Left cardiac atrium (tissue), 4 donors: ENCODE measurements around the gene CYP1A1. TPM values are rescaled to one million over a fixed set of nuclear protein-coding genes. Genes with fewer than 3 reads are reported as not detected.

ENCODE experiments used
- ATAC-seq, 2 donors: fragments of 200-7000 bp; cut with Tn5 transposase; one replicate each; pipeline ENCODE4 v1.9.1; 2020; ENCODE audit warnings: mild to moderate bottlenecking in 2 of 2, moderate library complexity in 2 of 2
- DNase-seq: peaks from one replicate; pipeline ENCODE4 v3.0.0-alpha.2; 2020
- intact Hi-C, 2 donors: fragments of 100-400 bp; cut with DNase I; formaldehyde crosslinking; loops; one replicate each; pipeline versions ENCODE4 v1.14.1 to v1.15.1; 2022 to 2023
- total RNA-seq, 2 donors: library from RNA; stranded (reverse); fragmentation: NEBNext Ultra II Directional; extraction: Animal tissue kit (Norgen Biotek cat#: 25700); gene quantifications; one replicate each; pipeline ENCODE4 v1.2.1, GENCODE V29; 2021
- donor health status: DM: no; HTN: yes; CAD: no.
- donor health status: DM: no; HTN: yes; CAD: no; lungs with severe emphysema.
- donor health status: DM: yes; HTN: yes; CAD: no.
- donor health status: Dilated cardiomyopathy.

CYP1A1 gene
- total RNA-seq, 2 donors from 2014 or later: 0.16 to 0.32 TPM

- ATAC-seq: no peak
- intact Hi-C loops: no loop called here
- DNase-seq: no peak
Observed at GRCh38 chr15:74709892-74710291, 15.4 kb downstream of the CYP1A1 start.

- no peak for DNase-seq
- intact Hi-C loops: no loop called here
- ATAC-seq: no peak
Observed at GRCh38 chr15:74709011-74709410, 16.3 kb downstream of the CYP1A1 start.

GRCh38 chr15:74696808-74697207 is 28.5 kb downstream of the CYP1A1 start:
- ATAC-seq (no peak), DNase-seq (no peak)
- intact Hi-C loops: no loop called here

- DNase-seq: no peak
- intact Hi-C loops: no loop called here
- ATAC-seq: no peak
Observed at GRCh38 chr15:74696398-74696729, 29.0 kb downstream of the CYP1A1 start.

GRCh38 chr15:74695597-74696397 is 29.5 kb downstream of the CYP1A1 start, which contains the start of gene EDC3:
EDC3 (minus strand) TSS chr15:74696024; CDS start chr15:74675124, 20,900 bp downstream.
- intact Hi-C loops: no loop called here
- peak; percentile 94 for DNase-seq
- peak; percentile 99 for ATAC-seq

- ATAC-seq (no peak), DNase-seq (no peak)
- intact Hi-C loops: no loop called here
Observed at GRCh38 chr15:74692327-74692726, 33.0 kb downstream of the CYP1A1 start.

- ATAC-seq (no peak), DNase-seq (no peak)
- intact Hi-C loops: no loop called here
Observed at GRCh38 chr15:74683758-74684157, 41.6 kb downstream of the CYP1A1 start.

GRCh38 chr15:74682954-74683353 is 42.4 kb downstream of the CYP1A1 start:
- ATAC-seq (no peak), DNase-seq (no peak)
- intact Hi-C loops: no loop called here

- ATAC-seq: no peak
- no peak for DNase-seq
- intact Hi-C loops: no loop called here
Observed at GRCh38 chr15:74680456-74680855, 44.9 kb downstream of the CYP1A1 start.

GRCh38 chr15:74676801-74677200 is 48.5 kb downstream of the CYP1A1 start:
- DNase-seq (no peak), ATAC-seq (no peak)
- intact Hi-C loops: no loop called here

- ATAC-seq (no peak), DNase-seq (no peak)
- intact Hi-C loops: no loop called here
Observed at GRCh38 chr15:74674161-74674560, 51.2 kb downstream of the CYP1A1 start.

GRCh38 chr15:74669627-74670026 is 55.7 kb downstream of the CYP1A1 start:
- ATAC-seq: no peak
- intact Hi-C loops: no loop called here

More at GRCh38 chr15:74669627-74670026, 55.7 kb downstream of the CYP1A1 start:
- no peak for DNase-seq

Other genes starting within 250 kb of the CYP1A1 start
- 1 to 10 TPM; 2.1 to 2.6 TPM for gene ARID3B, start 184.3 kb downstream of the CYP1A1 start, total RNA-seq
- gene CLK3, start 109.7 kb downstream of the CYP1A1 start, total RNA-seq: 10 to 100 TPM; 44.2 to 44.3 TPM
- 10 to 100 TPM; 19.7 to 19.8 TPM for gene EDC3, start 29.5 kb downstream of the CYP1A1 start, total RNA-seq
- under 1 TPM in 1 of 2 donors, not detected in 1; 0.12 TPM for gene CYP1A2, start 23.3 kb upstream of the CYP1A1 start, total RNA-seq
- 10 to 100 TPM; 49.7 to 59.2 TPM for gene CSK, start 56.6 kb upstream of the CYP1A1 start, total RNA-seq
- 100 to 1,000 TPM in 1 of 2 donors, 10 to 100 TPM in 1; 72.9 to 110 TPM for gene LMAN1L, start 87.3 kb upstream of the CYP1A1 start, total RNA-seq
- gene CPLX3, start 101.1 kb upstream of the CYP1A1 start, total RNA-seq: 10 to 100 TPM; 11.0 to 24.5 TPM
- 10 to 100 TPM; 35.3 to 41.4 TPM for gene ULK3, start 117.6 kb upstream of the CYP1A1 start, total RNA-seq
- 10 to 100 TPM; 63.4 to 65.2 TPM for gene SCAMP2, start 147.8 kb upstream of the CYP1A1 start, total RNA-seq
- 10 to 100 TPM; 37.6 to 42.1 TPM for gene MPI, start 164.5 kb upstream of the CYP1A1 start, total RNA-seq
- gene FAM219B, start 181.3 kb upstream of the CYP1A1 start, total RNA-seq: 100 to 1,000 TPM in 1 of 2 donors, 10 to 100 TPM in 1; 91.2 to 117 TPM
- 100 to 1,000 TPM; 817 to 989 TPM for gene COX5A, start 212.5 kb upstream of the CYP1A1 start, total RNA-seq
- gene RPP25, start 231.2 kb upstream of the CYP1A1 start, total RNA-seq: 1 to 10 TPM; 6.3 to 6.6 TPM